ENCODE results near the gene AP5M1. TPM values are rescaled to one million over a fixed set of nuclear protein-coding genes. Genes with fewer than 3 reads are reported as not detected.
"Not testable (repeated sequence)": the region's sequence is repeated elsewhere in the genome, so short reads cannot be mapped to it uniquely, and the experiment has no call there.

AP5M1 gene
- total and polyA plus RNA-seq, 10 of the 15 experiments (the other 5 are each of a cell fraction or from before 2014, with no cell fraction given), result 23.9 to 66.0 (median 38.4) TPM

DNA sequence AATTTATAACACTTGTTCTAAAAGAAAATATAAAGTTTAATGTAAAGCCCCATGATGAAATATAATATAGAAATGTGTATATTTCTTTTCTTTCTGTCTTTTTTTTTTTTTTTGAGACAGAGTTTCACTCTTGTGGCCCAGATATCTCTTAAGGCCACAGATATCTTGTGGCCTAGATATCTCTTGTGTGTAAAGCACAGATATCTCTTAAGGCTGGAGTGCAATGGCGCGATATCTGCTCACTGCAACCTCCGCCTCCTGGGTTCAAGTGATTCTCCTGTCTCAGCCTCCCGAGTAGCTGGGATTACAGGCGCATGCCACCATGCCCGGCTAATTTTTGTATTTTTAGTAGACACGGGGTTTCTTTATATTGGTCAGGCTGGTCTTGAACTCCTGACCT lies 28.7 kb upstream of the AP5M1 start:
- POLR2A ChIA-PET; DNase-seq (ENCODE audit: low read depth, low spot score); BruUV-seq (replicated peaks); FAIRE-seq; intact Hi-C loops (cut with micrococcal nuclease; ENCODE audit: unreplicated experiment); H2AFZ ChIP-seq (ENCODE audit: control insufficient read depth, low read depth, low read length); H4K20me1 ChIP-seq (ENCODE audit: control insufficient read depth, insufficient read depth); CTCF ChIA-PET; H3K36me3 ChIP-seq (ENCODE audit: control insufficient read depth in 2 of 2, insufficient read depth in 2 of 2, low read length in 1 of 2); H3K4me3 ChIP-seq; SMC1A ChIA-PET (ENCODE audit: uncharacterized antibody, unreplicated experiment); H3K79me2 ChIP-seq (ENCODE audit: control insufficient read depth, insufficient read depth, low read length); H3K4me1 ChIP-seq (ENCODE audit: control insufficient read depth, insufficient read depth, low read length); RAD21 ChIA-PET (ENCODE audit: unreplicated experiment); in situ Hi-C loops (cut with MboI); ATAC-seq; H3K9ac ChIP-seq (ENCODE audit: control insufficient read depth, insufficient read depth, low read length); H3K27ac ChIP-seq (ENCODE audit: control insufficient read depth, insufficient read depth); H3K4me2 ChIP-seq (ENCODE audit: control insufficient read depth, insufficient read depth); H3K27me3 ChIP-seq (replicated peaks in 1 of 2; ENCODE audit: control insufficient read depth in 2 of 2, insufficient read depth in 2 of 2, low read length in 1 of 2); H3K9me3 ChIP-seq (replicated peaks; ENCODE audit: control insufficient read depth, insufficient read depth, low read length): not testable (repeated sequence)
- 96% methylated on average over 7 of the region's 7 CpGs for WGBS (ENCODE audit: insufficient coverage, insufficient replicate concordance, low lambda C conversion rate, missing lambda C conversion rate)

DNA sequence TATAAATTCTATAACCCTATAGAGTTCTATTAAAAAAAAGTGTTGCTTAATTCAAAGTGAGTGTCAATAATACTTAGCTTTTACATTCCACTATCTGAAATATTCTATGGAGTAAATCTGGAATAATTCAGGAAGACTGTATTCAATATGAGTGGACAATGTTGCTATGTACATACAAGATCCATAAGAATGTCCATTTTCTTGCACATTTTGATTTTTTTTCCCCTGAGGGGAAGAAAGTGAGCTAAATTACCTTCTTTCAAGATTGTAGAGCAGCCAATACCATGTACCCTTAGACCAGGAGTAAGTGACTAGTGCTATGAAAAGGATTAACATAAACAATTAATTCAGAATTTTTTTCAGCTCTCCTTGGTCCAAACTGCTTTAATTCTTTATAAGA lies 25.5 kb upstream of the AP5M1 start:
- FAIRE-seq (no peak), ATAC-seq (no peak), DNase-seq (ENCODE audit: low read depth, low spot score) (no peak)
- Histone ChIP-seq H2AFZ (ENCODE audit: control insufficient read depth, low read depth, low read length) (no peak overlapping the region), H3K36me3 (ENCODE audit: control insufficient read depth in 2 of 2, insufficient read depth in 2 of 2, low read length in 1 of 2) (no peaks in the 10 kb centered on the region; a peak in 2 of 4 replicates), H3K4me1 (ENCODE audit: control insufficient read depth, insufficient read depth, low read length) (no peaks in the 10 kb centered on the region), H3K9me3 (replicated peaks; ENCODE audit: control insufficient read depth, insufficient read depth, low read length) (no peaks in the 10 kb centered on the region), H3K27ac (ENCODE audit: control insufficient read depth, insufficient read depth) (no peak overlapping the region), H4K20me1 (ENCODE audit: control insufficient read depth, insufficient read depth) (no peaks in the 10 kb centered on the region), H3K79me2 (ENCODE audit: control insufficient read depth, insufficient read depth, low read length) (no peaks in the 10 kb centered on the region), H3K27me3 (replicated peaks in 1 of 2; ENCODE audit: control insufficient read depth in 2 of 2, insufficient read depth in 2 of 2, low read length in 1 of 2) (no peaks in the 10 kb centered on the region), H3K9ac (ENCODE audit: control insufficient read depth, insufficient read depth, low read length) (no peak overlapping the region), H3K4me3 (no peak overlapping the region), H3K4me2 (ENCODE audit: control insufficient read depth, insufficient read depth) (no peak overlapping the region)
- TF ChIP-seq SRF (IDR thresholded peaks at IDR 0.05; ENCODE audit: low read depth in 2 of 2, low read length in 2 of 2) (no peak), ETV6 (conservative IDR thresholded peaks at IDR 0.05 in 1 of 2, IDR thresholded peaks at IDR 0.05 in 1 of 2; ENCODE audit: borderline replicate concordance in 1 of 2, low read depth in 1 of 2) (no peak), GATAD2B (conservative IDR thresholded peaks at IDR 0.05; ENCODE audit: low read depth) (no peak), TCF3 (IDR thresholded peaks at IDR 0.05; ENCODE audit: borderline replicate concordance, insufficient read depth, low read depth, low read length) (no peak), ZSCAN29 (IDR thresholded peaks at IDR 0.05) (no peak)
- in situ Hi-C loops (cut with MboI), result no loop called here
- CTCF ChIA-PET, result interaction anchor here (0.9 to 2.1 kb wide), 2 partner anchors 9 to 74 kb away, joined by 4 read pairs; no protein-coding TSS in a partner anchor
- POLR2A ChIA-PET, result no interaction called here
- BruUV-seq (replicated peaks), result no TSS peak
- SMC1A ChIA-PET (ENCODE audit: uncharacterized antibody, unreplicated experiment), result interaction anchor here (0.7 to 1.3 kb wide), 3 partner anchors 8 to 26 kb away, joined by 3 to 6 read pairs (median 4); partner anchors contain the start of genes AP5M1 and EXOC5
- intact Hi-C loops (cut with micrococcal nuclease; ENCODE audit: unreplicated experiment), result no loop called here
- RAD21 ChIA-PET (ENCODE audit: unreplicated experiment), result no interaction called here
